IMR-90 (cell line): ENCODE measurements around the gene SPNS2. TPM values are rescaled to one million over a fixed set of nuclear protein-coding genes. Genes with fewer than 3 reads are reported as not detected.

ENCODE experiments used
- ATAC-seq: fragments of 200-7000 bp; cut with Tn5 transposase; 2 replicates; pipeline ENCODE4 v1.9.1; 2020; ENCODE audit warnings: low read depth, mild to moderate bottlenecking, moderate library complexity
- BruUV-seq: library from RNA; stranded (reverse); fragments of 400-500 nt; replicated peaks from 2 replicates; lab custom pipeline; 2021; lab: Mats Ljungman, UMichigan
- CTCF ChIA-PET: fragments of 300-600 bp; formaldehyde crosslinking; extraction: SDS; loops from one replicate; lab custom pipeline; 2021; ENCODE audit warnings: antibody characterized with exemption; lab: Yijun Ruan, JAX
- POLR2A ChIA-PET: fragments of 300-600 bp; sonication (Branson Sonifier 250); formaldehyde crosslinking; loops from one replicate; lab custom pipeline; 2022; ENCODE audit warnings: antibody characterized with exemption; ENCODE audit not compliant: unreplicated experiment; lab: Charles Lee
- DNase-seq: peaks from one replicate; pipeline ENCODE4 v3.0.0; 2013
- H2AFZ ChIP-seq: replicated peaks from 2 replicates; pipeline ENCODE3; 2013; ENCODE audit warnings: low read length, mild to moderate bottlenecking; ENCODE audit not compliant: poor library complexity
- H2AK5ac ChIP-seq: 2 replicates; pipeline ENCODE4 v1.6.1; 2013; ENCODE audit warnings: low read depth, low read length, inconsistent platforms
- H2AK9ac ChIP-seq: replicated peaks from 2 replicates; pipeline ENCODE3; 2013; ENCODE audit warnings: mild to moderate bottlenecking, low read depth, low read length, moderate library complexity; ENCODE audit not compliant: poor library complexity
- H2BK120ac ChIP-seq: 2 replicates; pipeline ENCODE4 v1.6.1; 2013; ENCODE audit warnings: low read depth, low read length, inconsistent platforms
- H2BK15ac ChIP-seq: 3 replicates; pipeline ENCODE4 v1.6.1; 2013; ENCODE audit warnings: low read depth, low read length, inconsistent platforms
- H2BK20ac ChIP-seq: 2 replicates; pipeline ENCODE4 v1.6.1; 2013; ENCODE audit warnings: low read depth, mild to moderate bottlenecking, inconsistent platforms, low read length, moderate library complexity
- H2BK5ac ChIP-seq: 2 replicates; pipeline ENCODE4 v1.6.1; 2013; ENCODE audit warnings: mild to moderate bottlenecking, low read depth, low read length, inconsistent platforms; ENCODE audit not compliant: poor library complexity, severe bottlenecking
- H3K14ac ChIP-seq: replicated peaks from 2 replicates; pipeline ENCODE4 v1.6.1; 2013; ENCODE audit warnings: low read depth, low read length, inconsistent platforms
- H3K18ac ChIP-seq: 2 replicates; pipeline ENCODE4 v1.6.1; 2013; ENCODE audit warnings: low read depth, low read length, control low read depth
- H3K23ac ChIP-seq: 2 replicates; pipeline ENCODE4 v1.6.1; 2013; ENCODE audit warnings: low read depth, low read length, inconsistent platforms
- H3K27ac ChIP-seq: 2 replicates; pipeline ENCODE4 v1.5.1; 2013; ENCODE audit warnings: mild to moderate bottlenecking, control low read depth, low read length; ENCODE audit not compliant: insufficient read depth
- H3K27me3 ChIP-seq: 2 replicates; pipeline ENCODE4 v1.6.1; 2013; ENCODE audit warnings: low read length; ENCODE audit not compliant: control insufficient read depth, insufficient read depth
- H3K36me3 ChIP-seq: 2 replicates; pipeline ENCODE4 v1.6.1; 2013; ENCODE audit warnings: low read length, mixed read lengths; ENCODE audit not compliant: control insufficient read depth, insufficient read depth
- H3K4ac ChIP-seq: 2 replicates; pipeline ENCODE4 v1.6.1; 2013; ENCODE audit warnings: low read depth, low read length, inconsistent platforms
- H3K4me1 ChIP-seq: 2 replicates; pipeline ENCODE4 v1.6.1; 2013; ENCODE audit warnings: low read length, mixed read lengths; ENCODE audit not compliant: control insufficient read depth, insufficient read depth
- H3K4me2 ChIP-seq: 2 replicates; pipeline ENCODE4 v1.6.1; 2013; ENCODE audit warnings: low read depth, mild to moderate bottlenecking, control low read depth, low read length, moderate library complexity
- H3K4me3 ChIP-seq: 2 replicates; pipeline ENCODE4 v1.5.1; 2013; ENCODE audit warnings: low read depth, mild to moderate bottlenecking, control low read depth, low read length, moderate library complexity; ENCODE audit not compliant: insufficient read depth
- H3K56ac ChIP-seq: 2 replicates; pipeline ENCODE4 v1.6.1; 2013; ENCODE audit warnings: low read length, inconsistent platforms; ENCODE audit not compliant: insufficient read depth; ENCODE audit errors: extremely low read depth
- H3K79me1 ChIP-seq, 2 experiments: 2 replicates each; pipeline ENCODE4 v1.6.1; 2013; ENCODE audit warnings: low read length in 2 of 2, inconsistent platforms in 1 of 2, low read depth in 1 of 2
- H3K9ac ChIP-seq: 2 replicates; pipeline ENCODE4 v1.6.1; 2013; ENCODE audit warnings: low read depth, low read length, control low read depth
- H3K9me1 ChIP-seq: 2 replicates; pipeline ENCODE4 v1.6.1; 2013; ENCODE audit warnings: low read length, inconsistent platforms; ENCODE audit not compliant: insufficient read depth
- H3K9me3 ChIP-seq: 2 replicates; pipeline ENCODE4 v1.6.1; 2013; ENCODE audit warnings: low read length; ENCODE audit not compliant: control insufficient read depth, insufficient read depth
- H4K20me1 ChIP-seq: 2 replicates; pipeline ENCODE4 v1.6.1; 2013; ENCODE audit warnings: low read length, inconsistent platforms; ENCODE audit not compliant: insufficient read depth
- H4K5ac ChIP-seq: 2 replicates; pipeline ENCODE4 v1.6.1; 2013; ENCODE audit warnings: mild to moderate bottlenecking, low read depth, low read length, control low read depth
- H4K8ac ChIP-seq, 2 experiments: 2 replicates each; pipeline ENCODE4 v1.6.1; 2013; ENCODE audit warnings: low read depth in 2 of 2, low read length in 2 of 2, control low read depth in 1 of 2, inconsistent platforms in 1 of 2
- H4K91ac ChIP-seq: 2 replicates; pipeline ENCODE4 v1.6.1; 2013; ENCODE audit warnings: low read depth, low read length, inconsistent platforms; ENCODE audit not compliant: insufficient read depth
- CEBPB ChIP-seq: IDR thresholded peaks from 2 replicates; pipeline ENCODE4 v1.6.1; 2012; ENCODE audit warnings: low read depth, low read length, improper control_type of control experiment
- CHD1 ChIP-seq: IDR thresholded peaks from 2 replicates; pipeline ENCODE4 v1.6.1; 2012; ENCODE audit warnings: low read depth, low read length, improper control_type of control experiment
- MAFK ChIP-seq: IDR thresholded peaks from 2 replicates; pipeline ENCODE4 v1.6.1; 2012; ENCODE audit warnings: low read depth, low read length, improper control_type of control experiment
- MAZ ChIP-seq: IDR thresholded peaks from 2 replicates; pipeline ENCODE4 v1.6.1; 2012; ENCODE audit warnings: low read depth, mild to moderate bottlenecking, low read length, improper control_type of control experiment, moderate library complexity, borderline replicate concordance
- MXI1 ChIP-seq: IDR thresholded peaks from 2 replicates; pipeline ENCODE4 v1.6.1; 2012; ENCODE audit warnings: low read depth, mild to moderate bottlenecking, low read length, moderate library complexity, borderline replicate concordance
- NFE2L2 ChIP-seq: fragments of 150-350 bp; IDR thresholded peaks from 2 replicates; pipeline ENCODE4 v1.6.1; 2016; ENCODE audit warnings: low read depth, mild to moderate bottlenecking, low read length
- RAD21 ChIP-seq: IDR thresholded peaks from 2 replicates; pipeline ENCODE4 v1.6.1; 2012; ENCODE audit warnings: low read length, improper control_type of control experiment
- RCOR1 ChIP-seq: IDR thresholded peaks from 2 replicates; pipeline ENCODE4 v1.6.1; 2012; ENCODE audit warnings: mild to moderate bottlenecking, low read length, improper control_type of control experiment; ENCODE audit not compliant: insufficient replicate concordance
- SMC3 ChIP-seq: fragments of 150-350 bp; IDR thresholded peaks from 2 replicates; pipeline ENCODE4 v1.6.1; 2016; ENCODE audit warnings: low read depth, mild to moderate bottlenecking, antibody characterized with exemption, low read length, moderate library complexity
- WGBS, 2 experiments: methylation state at CpG; one replicate each; pipeline versions ENCODE4 v1.1.5 to v1.1.7; 2013; ENCODE audit warnings: missing lambda C conversion rate in 2 of 2; ENCODE audit not compliant: insufficient read length in 1 of 2; ENCODE audit errors: extremely low coverage in 2 of 2; 5-methylcytosine and 5-hydroxymethylcytosine counted together
- dilution Hi-C: fragments of 300-500 bp; cut with HindIII; formaldehyde crosslinking; loops from one replicate; pipeline ENCODE4 v1.14.3; 2018; ENCODE audit warnings: low sequenced_read_pairs; ENCODE audit not compliant: unreplicated experiment
- in situ Hi-C: fragments of 300-500 bp; cut with MboI; formaldehyde crosslinking; loops from 3 replicates; pipeline ENCODE4 v1.14.3; 2019; ENCODE audit warnings: low sequenced_read_pairs, inconsistent platforms, mixed read lengths
- intact Hi-C: fragments of 100-400 bp; cut with micrococcal nuclease; formaldehyde crosslinking; loops from 2 replicates; pipeline ENCODE4 v1.10.0; 2022
- polyA plus RNA-seq, 3 experiments: library from polyadenylated mRNA; depleted of rRNA; stranded (reverse); fragments of >200 nt; gene quantifications; 2 replicates each; pipeline ENCODE4 v1.2.3, GENCODE V29; 2012; ENCODE audit warnings: low replicate concordance in 1 of 3
- total RNA-seq: library from RNA; depleted of rRNA; stranded (reverse); fragments of >200 nt; gene quantifications from 2 replicates; pipeline ENCODE4 v1.2.3, GENCODE V29; 2012
- TF ChIP-seq, protein P1 (sequence below): conservative IDR thresholded peaks from 2 replicates; pipeline ENCODE4 v1.5.1; 2012; ENCODE audit warnings: mild to moderate bottlenecking, low read depth, low read length, improper control_type of control experiment
- TF ChIP-seq, protein P2 (sequence below): fragments of 150-350 bp; IDR thresholded peaks from 2 replicates; pipeline ENCODE4 v1.6.1; 2017; ENCODE audit warnings: mild to moderate bottlenecking, antibody characterized with exemption, low read length, low read depth
- TF ChIP-seq, protein P3 (sequence below): fragments of 150-350 bp; IDR thresholded peaks from 2 replicates; pipeline ENCODE4 v1.6.1; 2016; ENCODE audit warnings: low read depth, mild to moderate bottlenecking, low read length, moderate library complexity, borderline replicate concordance

SPNS2 gene
- total and polyA plus RNA-seq, 2 of the 4 experiments (the other 2 are of a cell fraction): under 0.01 TPM; not detected in 1

DNA sequence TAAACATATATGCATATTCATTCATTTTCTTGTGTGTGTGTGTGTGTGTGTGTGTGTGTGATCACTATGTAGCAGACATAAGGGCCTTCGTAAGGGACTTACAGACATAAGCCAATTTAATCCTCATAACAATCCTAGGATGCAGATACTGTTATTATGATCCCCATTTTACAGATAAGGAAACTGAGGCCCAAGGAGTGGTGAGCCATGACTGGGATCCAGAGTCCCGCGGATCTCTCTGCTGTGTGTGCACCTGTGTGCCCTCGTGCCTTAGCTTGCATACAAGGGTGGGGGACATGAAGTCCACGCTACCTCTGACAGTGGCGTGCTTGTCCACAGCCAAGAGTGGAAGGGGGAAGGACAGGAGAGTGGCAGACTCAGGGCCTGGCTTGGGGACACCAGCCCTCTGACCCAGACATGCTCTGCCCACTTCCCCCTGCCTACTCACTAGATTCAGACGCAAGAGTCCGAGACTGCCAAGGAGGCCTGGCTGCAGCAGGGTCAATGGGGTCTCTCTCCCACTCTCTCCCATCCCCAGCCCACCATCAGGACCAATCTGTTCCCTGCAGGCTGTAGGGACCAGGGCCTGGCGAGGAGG is 75.9 kb downstream of the SPNS2 start:
- no peak overlapping the region for H3K9ac ChIP-seq
- H2BK15ac ChIP-seq: no peak overlapping the region
- DNase-seq (no peak), ATAC-seq (no peak)
- TF ChIP-seq RAD21: no peak
- TF ChIP-seq MXI1: no peak
- TF ChIP-seq MAZ: no peak
- no peak for TF ChIP-seq SMC3
- no peak for TF ChIP-seq RCOR1
- TF ChIP-seq, protein P1, sequence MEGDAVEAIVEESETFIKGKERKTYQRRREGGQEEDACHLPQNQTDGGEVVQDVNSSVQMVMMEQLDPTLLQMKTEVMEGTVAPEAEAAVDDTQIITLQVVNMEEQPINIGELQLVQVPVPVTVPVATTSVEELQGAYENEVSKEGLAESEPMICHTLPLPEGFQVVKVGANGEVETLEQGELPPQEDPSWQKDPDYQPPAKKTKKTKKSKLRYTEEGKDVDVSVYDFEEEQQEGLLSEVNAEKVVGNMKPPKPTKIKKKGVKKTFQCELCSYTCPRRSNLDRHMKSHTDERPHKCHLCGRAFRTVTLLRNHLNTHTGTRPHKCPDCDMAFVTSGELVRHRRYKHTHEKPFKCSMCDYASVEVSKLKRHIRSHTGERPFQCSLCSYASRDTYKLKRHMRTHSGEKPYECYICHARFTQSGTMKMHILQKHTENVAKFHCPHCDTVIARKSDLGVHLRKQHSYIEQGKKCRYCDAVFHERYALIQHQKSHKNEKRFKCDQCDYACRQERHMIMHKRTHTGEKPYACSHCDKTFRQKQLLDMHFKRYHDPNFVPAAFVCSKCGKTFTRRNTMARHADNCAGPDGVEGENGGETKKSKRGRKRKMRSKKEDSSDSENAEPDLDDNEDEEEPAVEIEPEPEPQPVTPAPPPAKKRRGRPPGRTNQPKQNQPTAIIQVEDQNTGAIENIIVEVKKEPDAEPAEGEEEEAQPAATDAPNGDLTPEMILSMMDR: no peak
- TF ChIP-seq, protein P2, sequence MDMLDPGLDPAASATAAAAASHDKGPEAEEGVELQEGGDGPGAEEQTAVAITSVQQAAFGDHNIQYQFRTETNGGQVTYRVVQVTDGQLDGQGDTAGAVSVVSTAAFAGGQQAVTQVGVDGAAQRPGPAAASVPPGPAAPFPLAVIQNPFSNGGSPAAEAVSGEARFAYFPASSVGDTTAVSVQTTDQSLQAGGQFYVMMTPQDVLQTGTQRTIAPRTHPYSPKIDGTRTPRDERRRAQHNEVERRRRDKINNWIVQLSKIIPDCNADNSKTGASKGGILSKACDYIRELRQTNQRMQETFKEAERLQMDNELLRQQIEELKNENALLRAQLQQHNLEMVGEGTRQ: no peak
- TF ChIP-seq NFE2L2: no peak
- no peak for TF ChIP-seq CEBPB
- TF ChIP-seq MAFK: no peak
- TF ChIP-seq, protein P3, sequence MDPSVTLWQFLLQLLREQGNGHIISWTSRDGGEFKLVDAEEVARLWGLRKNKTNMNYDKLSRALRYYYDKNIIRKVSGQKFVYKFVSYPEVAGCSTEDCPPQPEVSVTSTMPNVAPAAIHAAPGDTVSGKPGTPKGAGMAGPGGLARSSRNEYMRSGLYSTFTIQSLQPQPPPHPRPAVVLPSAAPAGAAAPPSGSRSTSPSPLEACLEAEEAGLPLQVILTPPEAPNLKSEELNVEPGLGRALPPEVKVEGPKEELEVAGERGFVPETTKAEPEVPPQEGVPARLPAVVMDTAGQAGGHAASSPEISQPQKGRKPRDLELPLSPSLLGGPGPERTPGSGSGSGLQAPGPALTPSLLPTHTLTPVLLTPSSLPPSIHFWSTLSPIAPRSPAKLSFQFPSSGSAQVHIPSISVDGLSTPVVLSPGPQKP: no peak
- no peak for TF ChIP-seq CHD1
- H2BK20ac ChIP-seq: no peak overlapping the region
- POLR2A ChIA-PET: no interaction called here
- no peaks in the 10 kb centered on the region for H3K9me1 ChIP-seq
- intact Hi-C loops: no loop called here
- H3K4me3 ChIP-seq: no peak overlapping the region
- H3K56ac ChIP-seq: no peak overlapping the region
- H3K14ac ChIP-seq: no peak overlapping the region
- H2BK120ac ChIP-seq: no peak overlapping the region
- CTCF ChIA-PET: no interaction called here
- H2AK9ac ChIP-seq: no peak overlapping the region
- dilution Hi-C loops: no loop called here
- in situ Hi-C loops: loop anchor here (10.0 kb wide), 1 partner anchor 310 kb away; no protein-coding TSS in a partner anchor
- BruUV-seq: no TSS peak
- H3K4me2 ChIP-seq: no peak overlapping the region
- no peak overlapping the region for H3K23ac ChIP-seq
- no peak overlapping the region for H4K91ac ChIP-seq
- no peak overlapping the region for H3K27ac ChIP-seq
- no peaks in the 10 kb centered on the region for H3K36me3 ChIP-seq
- no peak overlapping the region for H2AK5ac ChIP-seq
- H4K5ac ChIP-seq: no peak overlapping the region
- no peaks in the 10 kb centered on the region for H3K79me1 ChIP-seq
- no peaks in the 10 kb centered on the region for H3K9me3 ChIP-seq
- 89% methylated on average over 3 of the region's 9 CpGs; no CpG with 5 or more reads in 1 of the 2 experiments for WGBS, 2 experiments
- no peak overlapping the region for H3K18ac ChIP-seq
- no peak overlapping the region for H4K8ac ChIP-seq
- no peak overlapping the region for H2AFZ ChIP-seq
- peaks cover 1% of the 10 kb centered on the region; the same call in 1 of the 2 replicates for H3K4me1 ChIP-seq
- H4K20me1 ChIP-seq: no peaks in the 10 kb centered on the region
- H3K27me3 ChIP-seq: peaks cover 42% of the 10 kb centered on the region
- H2BK5ac ChIP-seq: no peak overlapping the region
- H3K4ac ChIP-seq: no peak overlapping the region
